IgD-negative memory B cell (primary cell): Measurements from ENCODE around the gene RAB5IF. TPM values are rescaled to one million over a fixed set of nuclear protein-coding genes. Genes with fewer than 3 reads are reported as not detected.
"Not testable (repeated sequence)": the region's sequence is repeated elsewhere in the genome, so short reads cannot be mapped to it uniquely, and the experiment has no call there.

Experiments used
- H3K27ac Mint-ChIP-seq, 3 donors: one replicate each; pipeline ENCODE4 v1.8.0; 2020 to 2022; ENCODE audit warnings: mild to moderate bottlenecking in 3 of 3, mixed read lengths in 3 of 3, moderate library complexity in 1 of 3
- H3K27me3 Mint-ChIP-seq: one replicate; pipeline ENCODE4 v1.8.0; 2021; ENCODE audit warnings: mixed read lengths
- H3K36me3 Mint-ChIP-seq: one replicate; pipeline ENCODE4 v1.8.0; 2020; ENCODE audit warnings: mild to moderate bottlenecking, mixed read lengths
- H3K4me1 Mint-ChIP-seq, 3 donors: one replicate each; pipeline ENCODE4 v1.8.0; 2020 to 2022; ENCODE audit warnings: mixed read lengths in 3 of 3, mild to moderate bottlenecking in 1 of 3
- H3K4me3 Mint-ChIP-seq, 4 donors: one replicate each; pipeline ENCODE4 v1.8.0; 2020 to 2022; ENCODE audit warnings: mild to moderate bottlenecking in 4 of 4, mixed read lengths in 4 of 4, moderate library complexity in 3 of 4
- H3K9me3 Mint-ChIP-seq, 3 donors: one replicate each; pipeline ENCODE4 v1.8.0; 2020 to 2021; ENCODE audit warnings: mixed read lengths in 3 of 3, mild to moderate bottlenecking in 1 of 3
- polyA plus RNA-seq: library from polyadenylated mRNA; unstranded; fragments of 300-500 nt; fragmentation: Illumina TruSeq; gene quantifications from one replicate; pipeline ENCODE4 v1.2.3, GENCODE V29; 2021

Gene RAB5IF, protein sequence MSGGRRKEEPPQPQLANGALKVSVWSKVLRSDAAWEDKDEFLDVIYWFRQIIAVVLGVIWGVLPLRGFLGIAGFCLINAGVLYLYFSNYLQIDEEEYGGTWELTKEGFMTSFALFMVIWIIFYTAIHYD
- polyA plus RNA-seq, result 126 TPM

DNA sequence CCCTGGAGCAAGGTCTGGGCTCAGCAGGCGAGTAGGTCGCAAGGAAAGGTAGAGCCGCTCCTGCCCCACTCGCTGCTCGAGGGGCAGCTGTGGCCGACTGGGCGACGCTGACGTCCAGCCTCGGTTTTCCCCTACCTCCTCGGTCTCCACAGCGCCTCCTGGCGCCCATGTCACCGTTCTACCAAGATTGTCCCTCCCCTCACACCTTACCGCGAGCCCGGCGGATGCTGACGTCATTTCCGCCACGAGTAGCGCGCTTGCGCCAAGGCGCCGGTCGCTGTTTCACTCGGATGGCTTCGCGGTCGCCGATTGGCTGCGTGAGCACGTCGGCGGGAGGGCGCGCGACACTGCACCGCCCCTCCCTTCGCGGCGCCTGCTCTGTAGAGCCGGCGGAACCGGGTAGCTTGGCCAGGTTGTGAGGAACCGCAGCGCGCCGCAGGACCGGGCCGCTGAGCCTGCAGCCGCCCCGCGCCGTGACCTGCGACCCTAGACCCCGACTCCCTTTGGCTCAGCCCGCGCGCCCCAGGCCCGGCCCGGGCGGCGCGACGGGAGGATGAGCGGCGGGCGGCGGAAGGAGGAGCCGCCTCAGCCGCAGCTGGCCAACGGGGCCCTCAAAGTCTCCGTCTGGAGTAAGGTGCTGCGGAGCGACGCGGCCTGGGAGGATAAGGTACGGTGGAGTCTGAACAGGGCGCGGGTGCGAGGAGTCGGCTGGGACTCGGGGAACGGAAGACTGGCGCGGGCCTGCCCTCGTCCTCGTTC lies at the start of gene RAB5IF:
Gene RAB5IF, plus strand, starts transcription at position 381 of the 759 bp plus-strand sequence. Its CDS starts 173 bp downstream, at position 554.
- H3K27ac Mint-ChIP-seq, result peak within 1 kb of the TSS; percentile 98 to 99 (median 98)
- H3K4me3 Mint-ChIP-seq, result peak within 1 kb of the TSS; percentile 89 to 97 (median 96)
- H3K4me1 Mint-ChIP-seq, result peaks cover 20 to 30% (median 27%) of the 10 kb centered on the region in 3 donors
- H3K36me3 Mint-ChIP-seq, result no peaks in the 10 kb centered on the region
- no peaks in the 10 kb centered on the region for H3K27me3 Mint-ChIP-seq
- H3K9me3 Mint-ChIP-seq, result no peaks in the 10 kb centered on the region

DNA sequence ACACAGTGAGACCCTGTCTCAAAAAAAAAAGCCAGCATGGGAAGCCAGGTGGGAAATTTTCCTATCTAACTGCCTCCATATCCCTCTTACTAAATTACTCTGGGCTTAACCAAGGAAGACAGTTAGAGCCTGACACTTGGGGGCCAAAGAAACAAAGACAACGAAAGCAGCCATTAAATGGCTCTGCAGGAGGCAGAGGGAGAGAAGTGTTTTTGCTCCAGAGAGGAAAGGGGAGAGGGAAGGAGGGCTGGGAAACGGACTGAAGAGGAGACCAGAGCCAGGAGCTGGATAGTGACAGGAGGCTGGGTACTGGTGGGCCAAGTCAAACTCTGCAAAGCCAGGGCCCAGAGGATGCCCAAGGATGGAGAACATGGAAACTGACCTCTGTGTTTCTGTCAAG lies 42.9 kb upstream of the RAB5IF start:
- Mint-ChIP-seq H3K9me3 (peaks cover 0 to 3% (median 0%) of the 10 kb centered on the region in 3 donors), H3K4me3 (no peak overlapping the region), H3K36me3 (peaks cover 8% of the 10 kb centered on the region), H3K4me1 (no peaks in the 10 kb centered on the region), H3K27ac (no peak overlapping the region), H3K27me3 (no peaks in the 10 kb centered on the region)

DNA sequence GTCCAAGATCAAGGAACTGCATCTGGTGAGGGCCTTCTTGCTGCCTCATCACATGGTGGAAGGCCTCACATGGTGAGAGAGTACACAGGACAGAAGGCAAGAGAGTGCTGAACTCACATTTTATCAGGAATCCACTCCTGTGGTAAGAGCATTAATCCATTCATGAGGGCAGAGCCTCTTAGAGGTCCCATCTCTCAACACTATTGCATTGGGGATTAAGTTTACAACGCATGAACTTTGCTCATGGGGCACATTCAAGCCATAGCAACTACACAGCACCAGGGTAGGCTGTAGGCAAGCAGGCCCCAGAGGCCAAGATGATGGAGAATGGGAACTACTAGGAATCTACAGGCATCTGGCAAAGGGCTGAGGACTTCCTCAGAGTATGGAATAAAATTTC lies 42.2 kb upstream of the RAB5IF start:
- peaks cover 8% of the 10 kb centered on the region for H3K36me3 Mint-ChIP-seq
- H3K27ac Mint-ChIP-seq, result no peak overlapping the region
- H3K4me3 Mint-ChIP-seq, result no peak overlapping the region
- peaks cover 0 to 3% (median 0%) of the 10 kb centered on the region in 3 donors for H3K9me3 Mint-ChIP-seq
- no peaks in the 10 kb centered on the region for H3K27me3 Mint-ChIP-seq
- H3K4me1 Mint-ChIP-seq, result no peaks in the 10 kb centered on the region

DNA sequence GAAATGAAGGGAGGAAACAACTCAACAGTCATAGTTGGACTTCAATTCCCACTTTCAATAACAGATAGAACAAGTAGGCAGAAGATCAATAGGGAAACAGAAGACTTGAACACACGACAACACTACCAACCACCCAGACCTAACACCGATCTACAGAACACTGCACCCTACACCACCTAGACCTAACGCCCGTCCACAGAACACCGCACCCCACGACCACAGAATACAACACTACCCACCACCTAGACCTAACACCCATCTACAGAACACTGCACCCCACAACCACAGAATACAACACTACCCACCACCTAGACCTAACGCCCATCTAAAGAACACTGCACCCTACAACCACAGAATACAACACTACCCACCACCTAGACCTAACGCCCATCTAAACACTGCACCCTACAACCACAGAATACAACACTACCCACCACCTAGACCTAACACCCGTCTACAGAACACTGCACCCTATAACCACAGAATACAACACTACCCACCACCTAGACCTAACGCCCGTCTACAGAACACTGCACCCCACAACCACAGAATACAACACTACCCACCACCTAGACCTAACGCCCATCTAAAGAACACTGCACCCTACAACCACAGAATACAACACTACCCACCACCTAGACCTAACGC lies 41.4 kb upstream of the RAB5IF start:
- peak overlapping the region in 1 of 3 donors; percentile 45 for H3K27ac Mint-ChIP-seq
- H3K27me3 Mint-ChIP-seq, H3K4me3 Mint-ChIP-seq, H3K36me3 Mint-ChIP-seq, H3K9me3 Mint-ChIP-seq, H3K4me1 Mint-ChIP-seq: not testable (repeated sequence)

DNA sequence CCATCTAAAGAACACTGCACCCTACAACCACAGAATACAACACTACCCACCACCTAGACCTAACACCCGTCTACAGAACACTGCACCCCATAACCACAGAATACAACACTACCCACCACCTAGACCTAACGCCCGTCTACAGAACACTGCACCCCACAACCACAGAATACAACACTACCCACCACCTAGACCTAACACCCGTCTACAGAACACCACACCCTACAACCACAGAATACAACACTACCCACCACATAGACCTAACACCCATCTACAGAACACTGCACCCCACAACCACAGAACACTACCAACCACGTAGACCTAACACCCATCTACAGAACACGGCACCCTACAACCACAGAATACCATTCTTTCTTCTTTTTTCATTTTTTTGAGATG lies 40.9 kb upstream of the RAB5IF start:
- not testable (repeated sequence) for H3K4me3 Mint-ChIP-seq, H3K27ac Mint-ChIP-seq, H3K4me1 Mint-ChIP-seq, H3K9me3 Mint-ChIP-seq, H3K36me3 Mint-ChIP-seq, H3K27me3 Mint-ChIP-seq

DNA sequence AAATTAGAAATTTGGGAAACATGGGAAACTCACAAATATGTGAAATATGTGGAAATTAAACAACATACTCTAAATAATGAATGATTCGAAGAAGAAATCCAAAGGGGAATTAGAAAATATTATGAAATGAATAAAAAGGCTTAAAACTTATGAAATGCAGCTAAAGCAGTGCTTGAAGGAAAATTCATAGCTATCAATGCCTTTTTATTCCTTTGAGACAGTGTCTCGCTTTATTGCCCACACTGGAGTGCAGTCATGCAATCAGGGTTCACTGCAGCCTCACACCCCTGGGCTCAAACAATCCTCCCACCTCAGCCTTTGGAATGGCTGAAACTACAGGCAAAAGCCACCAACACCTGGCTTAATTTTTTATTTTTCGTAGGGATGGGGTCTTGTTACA lies 40.1 kb upstream of the RAB5IF start:
- H3K27ac Mint-ChIP-seq, result no peak overlapping the region
- peaks cover 0 to 2% (median 0%) of the 10 kb centered on the region in 3 donors for H3K4me1 Mint-ChIP-seq
- H3K27me3 Mint-ChIP-seq, result no peaks in the 10 kb centered on the region
- H3K4me3 Mint-ChIP-seq, result no peak overlapping the region
- H3K9me3 Mint-ChIP-seq, result peaks cover 0 to 3% (median 0%) of the 10 kb centered on the region in 3 donors
- peaks cover 10% of the 10 kb centered on the region for H3K36me3 Mint-ChIP-seq

DNA sequence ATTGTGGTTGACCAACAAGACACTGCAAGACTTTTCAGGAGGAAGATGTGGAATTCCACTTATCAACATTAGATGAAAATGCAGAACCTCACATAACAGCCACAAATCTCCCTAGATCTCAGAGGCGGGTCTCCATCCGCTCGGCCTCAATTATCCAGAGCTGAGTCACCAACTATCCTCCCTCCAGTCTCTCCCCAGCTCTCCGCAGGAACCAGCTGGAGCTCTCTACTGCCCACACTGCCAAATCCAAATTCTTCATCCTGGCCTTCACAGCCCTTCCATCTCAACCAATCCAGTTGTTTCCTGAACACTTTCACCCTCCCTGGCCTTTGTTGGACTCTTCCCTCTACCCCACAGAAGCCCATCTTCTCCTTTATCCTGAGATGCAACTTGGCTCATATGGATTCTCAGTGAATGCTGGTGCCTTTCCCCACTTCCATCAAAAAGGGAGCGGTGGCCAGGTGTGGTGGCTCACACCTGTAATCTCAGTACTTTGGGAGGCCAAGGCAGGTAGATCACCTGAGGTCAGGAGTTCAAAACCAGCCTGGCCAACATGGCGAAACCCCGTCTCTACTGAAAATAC lies 35.6 kb upstream of the RAB5IF start:
- peak overlapping the region in 2 of 3 donors; percentile 78 to 83 for H3K27ac Mint-ChIP-seq
- no peaks in the 10 kb centered on the region for H3K27me3 Mint-ChIP-seq
- peak overlapping the region in 1 of 4 donors; percentile 63 for H3K4me3 Mint-ChIP-seq
- peaks cover 0 to 1% (median 0%) of the 10 kb centered on the region in 3 donors for H3K9me3 Mint-ChIP-seq
- H3K36me3 Mint-ChIP-seq, result peaks cover 4% of the 10 kb centered on the region
- H3K4me1 Mint-ChIP-seq, result peaks cover 11 to 15% (median 12%) of the 10 kb centered on the region in 3 donors

DNA sequence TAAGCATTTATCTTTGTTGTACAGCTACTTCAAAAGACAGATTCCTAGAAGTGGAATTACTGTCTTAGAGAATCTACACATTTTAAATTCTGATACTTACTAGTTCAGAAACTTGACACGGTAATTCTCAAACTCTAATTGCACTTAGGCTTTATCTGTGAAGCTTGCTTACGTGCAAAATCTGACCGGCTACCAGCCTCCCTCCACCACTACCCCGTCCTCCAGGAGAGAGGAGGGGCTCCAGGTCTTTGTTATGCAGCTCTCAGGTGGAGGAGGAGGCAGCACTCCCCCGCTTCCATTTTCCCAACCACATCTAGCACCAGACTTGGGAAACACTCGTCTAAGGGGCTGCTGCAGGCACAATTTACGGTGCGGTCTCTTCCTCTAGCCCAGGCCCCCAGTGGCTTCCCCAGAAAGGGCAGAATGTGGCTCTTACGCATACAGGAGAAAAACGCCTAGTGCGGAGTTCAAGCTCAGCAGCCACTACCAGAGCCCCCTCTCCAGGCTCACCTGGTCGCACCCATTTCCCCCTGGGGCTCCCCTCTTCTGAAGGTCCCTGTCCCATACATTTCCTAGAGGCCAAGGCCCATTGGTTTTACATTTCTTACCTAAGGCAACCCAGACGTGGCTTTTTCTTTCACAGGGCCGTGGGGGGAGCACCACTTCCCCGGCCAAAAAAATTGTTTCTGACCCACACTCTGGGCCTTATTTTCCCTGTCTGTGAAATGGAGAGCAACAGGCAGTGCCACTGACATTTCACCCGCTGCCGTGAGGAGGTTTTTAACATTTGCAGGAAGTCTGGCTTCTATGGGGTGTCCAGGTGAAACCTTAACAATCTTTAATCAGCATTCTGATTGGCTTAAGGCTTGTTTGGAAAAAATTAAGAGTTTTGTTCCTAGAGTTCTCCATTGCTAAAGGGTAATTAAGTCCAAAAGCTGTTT lies 33.7 kb upstream of the RAB5IF start:
- no peaks in the 10 kb centered on the region for H3K9me3 Mint-ChIP-seq
- peaks cover 17 to 30% (median 28%) of the 10 kb centered on the region in 3 donors for H3K4me1 Mint-ChIP-seq
- no peaks in the 10 kb centered on the region for H3K27me3 Mint-ChIP-seq
- peak overlapping the region; percentile 97 to 99 (median 99) for H3K27ac Mint-ChIP-seq
- peak overlapping the region; percentile 87 to 95 (median 95) for H3K4me3 Mint-ChIP-seq
- peaks cover 2% of the 10 kb centered on the region for H3K36me3 Mint-ChIP-seq

DNA sequence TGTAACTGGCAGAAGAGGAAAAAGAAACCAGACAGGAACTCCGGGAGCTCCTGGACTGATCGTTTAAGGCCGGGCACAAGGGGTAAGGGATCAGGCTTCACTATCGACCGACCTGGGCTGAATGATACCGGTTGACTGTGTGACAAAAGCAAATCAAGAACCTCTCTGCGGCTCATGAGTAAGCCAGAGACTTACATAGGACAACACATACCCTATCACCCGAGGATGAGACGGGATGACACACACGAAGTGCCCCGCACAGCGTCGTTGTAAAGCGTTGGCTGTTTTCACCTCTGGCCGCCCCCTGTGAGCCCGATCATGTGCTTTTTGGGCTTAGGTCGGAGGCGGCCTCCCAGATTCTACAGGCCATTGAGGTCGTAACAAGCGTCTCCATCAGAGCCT lies 32.9 kb upstream of the RAB5IF start:
- H3K36me3 Mint-ChIP-seq, result peaks cover 2% of the 10 kb centered on the region
- H3K4me1 Mint-ChIP-seq, result peaks cover 17 to 30% (median 28%) of the 10 kb centered on the region in 3 donors
- peak overlapping the region; percentile 97 to 99 (median 99) for H3K27ac Mint-ChIP-seq
- no peaks in the 10 kb centered on the region for H3K27me3 Mint-ChIP-seq
- H3K9me3 Mint-ChIP-seq, result no peaks in the 10 kb centered on the region
- H3K4me3 Mint-ChIP-seq, result peak overlapping the region; percentile 87 to 95 (median 95)

DNA sequence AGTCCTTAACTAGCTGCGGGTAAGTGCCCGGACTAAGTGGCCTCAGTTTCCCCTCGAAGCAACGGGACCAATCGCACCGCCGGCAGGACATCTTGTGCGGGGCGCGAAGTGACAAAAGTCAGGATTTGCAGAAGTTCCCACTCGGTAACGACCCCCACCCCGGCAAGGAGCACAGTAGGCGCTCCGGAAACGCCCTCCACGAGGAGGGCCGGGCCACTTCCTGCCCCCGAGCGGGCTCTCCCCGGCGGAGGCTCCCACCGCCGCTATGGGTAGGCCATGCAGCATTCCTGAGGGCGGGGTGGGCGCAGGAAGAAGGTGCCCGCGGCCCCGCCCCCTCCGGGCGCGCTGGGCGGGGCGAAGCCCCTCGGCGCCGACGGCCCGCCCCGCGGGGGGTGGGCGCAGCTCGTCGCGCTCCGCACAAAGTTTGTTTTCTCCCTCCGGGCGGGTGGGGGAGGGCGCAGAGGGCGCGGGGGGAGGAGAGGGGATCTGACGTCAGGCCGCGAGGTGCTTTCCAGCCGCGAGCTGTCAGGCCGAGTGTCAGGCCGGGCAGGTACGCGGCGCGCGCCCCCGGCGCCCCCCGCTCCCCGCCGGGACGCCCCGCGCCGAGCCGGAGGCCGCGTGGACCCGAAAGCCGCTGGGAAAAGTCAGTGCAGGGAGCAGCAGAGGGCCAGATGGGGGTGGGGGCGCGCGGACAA lies 32.3 kb upstream of the RAB5IF start, which contains the start of gene TGIF2:
Gene TGIF2, plus strand, starts transcription at position 495 of the 695 bp plus-strand sequence. CDS start 5,178 bp downstream, outside the sequence.
- Mint-ChIP-seq H3K9me3 (no peaks in the 10 kb centered on the region), H3K27ac (peak within 1 kb of the TSS; percentile 97 to 100 (median 99)), H3K27me3 (no peaks in the 10 kb centered on the region), H3K4me3 (peak within 1 kb of the TSS; percentile 95 to 97 (median 96)), H3K4me1 (peaks cover 17 to 30% (median 28%) of the 10 kb centered on the region in 3 donors), H3K36me3 (peaks cover 4% of the 10 kb centered on the region)

DNA sequence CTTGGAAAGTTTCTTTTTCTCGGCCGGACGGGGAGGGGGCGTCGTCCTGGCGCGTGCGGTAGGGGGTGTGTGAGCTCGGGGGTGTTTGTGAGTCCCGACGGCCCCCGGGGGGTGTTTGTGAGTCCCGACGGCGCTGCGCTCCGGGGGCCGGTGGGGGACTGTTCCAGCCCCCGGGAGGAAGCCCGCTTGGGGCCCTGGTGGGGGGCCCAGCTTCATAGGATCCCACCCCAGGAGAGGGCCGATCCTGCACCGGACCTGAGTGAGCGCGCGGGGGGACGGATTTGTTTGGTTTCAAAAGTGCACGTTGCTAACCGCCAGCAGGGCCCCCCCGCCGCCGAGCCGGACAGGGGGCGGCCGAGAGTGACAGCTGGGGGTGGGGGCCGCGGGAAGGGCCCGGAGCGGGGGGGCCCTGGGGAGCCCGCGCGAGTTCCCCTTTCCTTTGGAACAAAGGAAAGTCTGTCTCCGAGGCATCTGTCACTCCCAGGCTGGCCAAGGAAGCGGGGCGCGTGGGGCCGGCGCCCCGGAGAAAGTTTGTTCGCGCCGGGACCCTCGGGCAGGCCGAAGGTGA lies 31.7 kb upstream of the RAB5IF start:
- H3K4me3 Mint-ChIP-seq, result peak overlapping the region; percentile 85 to 97 (median 90)
- H3K27me3 Mint-ChIP-seq, result no peaks in the 10 kb centered on the region
- H3K27ac Mint-ChIP-seq, result peak overlapping the region; percentile 84 to 93 (median 86)
- peaks cover 4% of the 10 kb centered on the region for H3K36me3 Mint-ChIP-seq
- no peaks in the 10 kb centered on the region for H3K9me3 Mint-ChIP-seq
- H3K4me1 Mint-ChIP-seq, result peaks cover 17 to 30% (median 28%) of the 10 kb centered on the region in 3 donors

DNA sequence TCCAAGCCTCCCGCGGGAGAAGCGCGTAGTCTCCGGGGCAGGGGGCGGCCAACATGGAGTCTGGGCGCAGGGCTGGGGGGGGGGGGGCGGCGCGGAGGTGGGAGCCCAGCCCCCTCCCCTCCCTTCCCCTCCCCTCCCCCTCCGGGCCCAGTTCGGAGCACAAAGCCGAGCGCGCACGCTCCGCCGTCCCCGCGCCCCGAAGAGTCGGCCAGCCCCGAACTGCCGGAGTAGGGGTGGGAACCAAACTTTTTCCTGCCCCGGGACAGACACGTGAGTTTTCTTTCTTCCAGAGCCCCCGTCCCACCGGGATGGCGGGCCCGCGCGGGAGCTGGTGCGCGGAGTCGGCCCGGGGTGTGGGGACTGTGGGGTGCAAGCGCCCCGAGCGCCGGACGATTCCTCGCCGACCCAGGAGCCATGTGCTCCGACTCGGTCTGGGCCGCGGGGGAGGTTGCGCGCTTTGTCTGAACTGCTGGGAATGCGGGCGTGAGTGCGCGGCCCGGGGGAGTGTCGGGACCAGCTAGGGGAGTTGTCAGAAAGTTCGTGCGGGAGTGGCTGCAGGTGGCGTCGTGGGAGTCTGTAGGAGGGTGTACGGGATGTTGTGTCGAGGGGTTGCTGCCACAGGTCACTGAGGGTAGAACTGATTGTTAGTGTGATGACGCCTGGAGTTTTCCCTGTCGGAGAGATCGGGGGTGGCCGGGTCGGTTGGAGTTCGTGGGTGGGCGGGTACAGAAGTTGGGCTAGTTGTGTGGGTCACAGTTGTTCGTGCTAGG lies 31.0 kb upstream of the RAB5IF start:
- H3K27me3 Mint-ChIP-seq, result no peaks in the 10 kb centered on the region
- H3K36me3 Mint-ChIP-seq, result peaks cover 4% of the 10 kb centered on the region
- H3K27ac Mint-ChIP-seq, result peak overlapping the region; percentile 91 to 100 (median 93)
- peak overlapping the region; percentile 89 to 97 (median 94) for H3K4me3 Mint-ChIP-seq
- no peaks in the 10 kb centered on the region for H3K9me3 Mint-ChIP-seq
- peaks cover 17 to 30% (median 26%) of the 10 kb centered on the region in 3 donors for H3K4me1 Mint-ChIP-seq

DNA sequence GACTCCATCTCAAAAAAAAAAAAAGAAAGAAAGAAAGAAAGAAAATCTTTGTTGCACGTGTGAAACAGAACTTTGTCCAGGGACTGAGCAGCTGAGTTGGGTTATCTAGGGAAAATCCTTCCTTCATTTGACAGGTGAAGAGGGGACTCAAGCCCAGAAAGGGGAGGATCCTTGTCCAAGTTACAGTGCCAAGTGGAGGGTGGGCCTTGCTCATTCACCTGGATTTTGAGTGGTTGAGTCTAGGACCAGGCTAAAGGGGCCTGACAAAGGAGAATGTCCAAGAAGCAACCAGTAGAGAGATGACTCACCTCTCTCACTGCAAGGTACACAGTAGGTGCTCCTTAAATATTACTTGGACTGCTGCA lies 29.5 kb upstream of the RAB5IF start:
- Mint-ChIP-seq H3K36me3 (peaks cover 3% of the 10 kb centered on the region), H3K9me3 (no peaks in the 10 kb centered on the region), H3K27me3 (no peaks in the 10 kb centered on the region), H3K4me3 (peak overlapping the region in 3 of 4 donors; percentile 89 to 96 (median 93)), H3K4me1 (peaks cover 23 to 33% (median 26%) of the 10 kb centered on the region in 3 donors), H3K27ac (peak overlapping the region; percentile 83 to 93 (median 91))
